ENCODE measurements around the gene HSF4.

Gene HSF4

GRCh38 chr16:67186550-67186950 is 22.0 kb downstream of the HSF4 start:
- DNase-seq, result no peak

GRCh38 chr16:67187175-67187890 is 22.8 kb downstream of the HSF4 start:
- DNase-seq, result no peak

GRCh38 chr16:67188323-67188722 is 23.8 kb downstream of the HSF4 start:
- DNase-seq, result no peak

- no peak for DNase-seq
Observed at GRCh38 chr16:67188798-67189197, 24.3 kb downstream of the HSF4 start.

GRCh38 chr16:67190041-67190440 is 25.5 kb downstream of the HSF4 start, which contains the start of gene EXOC3L1:
Gene EXOC3L1 (minus strand): TSS chr16:67190136. CDS start chr16:67189676, 460 bp downstream.
- no peak for DNase-seq

GRCh38 chr16:67190448-67191399 is 26.2 kb downstream of the HSF4 start:
- DNase-seq, result no peak

- no peak for DNase-seq
Observed at GRCh38 chr16:67191411-67191994, 27.0 kb downstream of the HSF4 start.

- DNase-seq, result peak; percentile 82
Observed at GRCh38 chr16:67191995-67192681, 27.6 kb downstream of the HSF4 start, which contains the start of gene E2F4. Gene E2F4 (plus strand): TSS chr16:67192155. CDS start chr16:67192228, 73 bp downstream.

- DNase-seq, result no peak
Observed at GRCh38 chr16:67192781-67193361, 28.3 kb downstream of the HSF4 start.

- no peak for DNase-seq
Observed at GRCh38 chr16:67193536-67193935, 29.0 kb downstream of the HSF4 start.

- DNase-seq, result no peak
Observed at GRCh38 chr16:67194260-67194659, 29.7 kb downstream of the HSF4 start.

- DNase-seq, result no peak
Observed at GRCh38 chr16:67195676-67196075, 31.1 kb downstream of the HSF4 start.

- DNase-seq, result no peak
Observed at GRCh38 chr16:67196881-67197280, 32.3 kb downstream of the HSF4 start.

GRCh38 chr16:67197704-67198103 is 33.2 kb downstream of the HSF4 start:
- DNase-seq, result no peak

GRCh38 chr16:67198238-67198734 is 33.7 kb downstream of the HSF4 start:
- no peak for DNase-seq

- no peak for DNase-seq
Observed at GRCh38 chr16:67199011-67199807, 34.7 kb downstream of the HSF4 start, which contains the start of gene ELMO3. Gene ELMO3 (plus strand): TSS chr16:67199131. CDS start chr16:67199327, 196 bp downstream.

GRCh38 chr16:67199808-67200198 is 35.3 kb downstream of the HSF4 start:
- DNase-seq, result no peak

- DNase-seq, result no peak
Observed at GRCh38 chr16:67200491-67200890, 35.9 kb downstream of the HSF4 start.

- DNase-seq, result no peak
Observed at GRCh38 chr16:67201411-67202345, 37.1 kb downstream of the HSF4 start.

- DNase-seq, result no peak
Observed at GRCh38 chr16:67202426-67202825, 37.9 kb downstream of the HSF4 start.
